GM12864 (cell line): ENCODE measurements around the gene MZT2B.
"Not testable (repeated sequence)": the region's sequence is repeated elsewhere in the genome, so short reads cannot be mapped to it uniquely, and the experiment has no call there.

Experiments
- DNase-seq: peaks from one replicate; pipeline ENCODE4 v3.0.0-alpha.2; 2011; ENCODE audit warnings: low read depth
- H3K4me3 ChIP-seq: 2 replicates; pipeline ENCODE4 v1.5.1; 2011; ENCODE audit warnings: mild to moderate bottlenecking, low read depth, low read length, control low read depth
- TF ChIP-seq, protein P1 (sequence below): IDR thresholded peaks from 2 replicates; pipeline ENCODE4 v1.5.1; 2011; ENCODE audit warnings: low read depth, mild to moderate bottlenecking, moderate library complexity, low read length, control low read depth, inconsistent platforms; ENCODE audit errors: missing control alignments

MZT2B gene

DNA sequence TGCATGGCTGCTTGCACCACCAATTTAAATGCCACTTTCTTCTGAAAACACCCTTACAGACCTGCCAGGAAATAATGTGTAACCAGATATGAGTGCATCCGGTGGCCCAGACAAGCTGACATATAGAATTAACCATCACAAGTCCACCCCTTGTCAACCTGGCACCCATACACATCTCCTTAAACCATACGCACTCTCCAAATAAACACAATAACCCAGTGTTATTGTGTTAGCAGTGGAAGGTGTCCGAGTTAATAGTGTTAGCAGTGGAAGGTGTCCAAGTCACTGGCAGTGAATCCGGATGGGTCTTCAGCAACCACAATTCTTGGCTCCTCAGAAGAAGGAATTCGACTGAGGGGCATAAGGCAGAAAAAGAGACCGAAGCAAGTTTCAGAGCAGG, 33.5 kb upstream of the MZT2B start:
- DNase-seq, H3K4me3 ChIP-seq: not testable (repeated sequence)

GRCh38 chr2:130150181-130151144, 31.6 kb upstream of the MZT2B start:
- TF ChIP-seq, protein P1, sequence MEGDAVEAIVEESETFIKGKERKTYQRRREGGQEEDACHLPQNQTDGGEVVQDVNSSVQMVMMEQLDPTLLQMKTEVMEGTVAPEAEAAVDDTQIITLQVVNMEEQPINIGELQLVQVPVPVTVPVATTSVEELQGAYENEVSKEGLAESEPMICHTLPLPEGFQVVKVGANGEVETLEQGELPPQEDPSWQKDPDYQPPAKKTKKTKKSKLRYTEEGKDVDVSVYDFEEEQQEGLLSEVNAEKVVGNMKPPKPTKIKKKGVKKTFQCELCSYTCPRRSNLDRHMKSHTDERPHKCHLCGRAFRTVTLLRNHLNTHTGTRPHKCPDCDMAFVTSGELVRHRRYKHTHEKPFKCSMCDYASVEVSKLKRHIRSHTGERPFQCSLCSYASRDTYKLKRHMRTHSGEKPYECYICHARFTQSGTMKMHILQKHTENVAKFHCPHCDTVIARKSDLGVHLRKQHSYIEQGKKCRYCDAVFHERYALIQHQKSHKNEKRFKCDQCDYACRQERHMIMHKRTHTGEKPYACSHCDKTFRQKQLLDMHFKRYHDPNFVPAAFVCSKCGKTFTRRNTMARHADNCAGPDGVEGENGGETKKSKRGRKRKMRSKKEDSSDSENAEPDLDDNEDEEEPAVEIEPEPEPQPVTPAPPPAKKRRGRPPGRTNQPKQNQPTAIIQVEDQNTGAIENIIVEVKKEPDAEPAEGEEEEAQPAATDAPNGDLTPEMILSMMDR = no peak
- no peak overlapping the region for H3K4me3 ChIP-seq
- no peak for DNase-seq

DNA sequence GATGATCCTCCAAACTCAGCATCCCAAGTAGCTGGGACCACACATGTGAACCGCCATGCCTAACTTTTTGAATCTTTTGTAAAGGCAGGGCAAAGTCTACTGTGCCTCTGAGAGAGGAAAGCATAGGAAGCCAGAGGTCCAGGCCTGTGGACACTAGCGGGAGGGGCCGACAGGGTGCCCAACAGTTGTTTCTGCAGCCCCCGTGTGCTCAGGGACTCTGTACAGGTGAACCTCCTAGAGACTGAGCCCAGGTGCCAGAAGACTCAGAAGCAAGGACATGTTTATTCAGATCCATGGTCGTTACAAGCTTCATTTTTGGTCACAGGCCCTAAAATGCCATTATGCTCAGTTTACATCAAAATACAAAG, 30.9 kb upstream of the MZT2B start:
- not testable (repeated sequence) for H3K4me3 ChIP-seq, DNase-seq

DNA sequence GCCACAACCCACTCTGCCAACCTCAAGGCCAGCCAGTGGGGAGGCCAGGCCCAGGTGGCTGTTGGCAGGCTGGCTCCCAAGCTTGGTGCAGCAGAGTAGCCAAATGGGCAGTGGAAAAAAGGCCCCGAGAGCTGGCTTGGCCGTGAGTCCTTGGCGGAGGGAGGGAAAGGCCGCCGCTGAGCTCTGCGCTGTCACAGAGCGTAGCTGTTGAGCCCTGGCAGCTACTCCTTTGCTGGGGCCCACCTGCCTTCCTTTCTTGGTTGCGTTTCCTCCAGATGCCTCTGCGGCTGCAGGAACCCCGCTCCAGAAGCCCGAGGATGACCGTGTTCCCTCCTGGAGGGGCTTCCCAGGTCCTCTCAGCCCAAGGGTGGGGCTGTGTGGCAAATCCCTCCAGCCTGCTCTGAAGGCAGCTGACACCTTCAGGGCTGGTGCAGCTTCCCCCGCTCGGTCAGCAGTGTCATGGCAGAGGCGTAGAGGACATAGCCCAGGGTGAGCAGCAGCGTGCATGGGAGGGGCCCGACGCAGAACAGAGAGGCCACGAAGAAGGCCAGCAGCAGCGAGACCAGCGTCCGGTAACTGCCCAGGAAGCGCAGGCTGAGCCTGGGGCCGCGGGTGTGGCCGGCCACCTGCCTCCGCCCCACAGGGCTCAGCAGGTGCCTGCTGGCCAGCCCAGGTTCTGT, 29.8 kb upstream of the MZT2B start:
- not testable (repeated sequence) for H3K4me3 ChIP-seq, DNase-seq

- no peak for DNase-seq
- TF ChIP-seq, protein P1 = no peak
- no peak overlapping the region for H3K4me3 ChIP-seq
Observed at GRCh38 chr2:130152816-130153595, 29.1 kb upstream of the MZT2B start.

GRCh38 chr2:130153721-130154422, 28.2 kb upstream of the MZT2B start:
- not testable (repeated sequence) for H3K4me3 ChIP-seq, DNase-seq

DNA sequence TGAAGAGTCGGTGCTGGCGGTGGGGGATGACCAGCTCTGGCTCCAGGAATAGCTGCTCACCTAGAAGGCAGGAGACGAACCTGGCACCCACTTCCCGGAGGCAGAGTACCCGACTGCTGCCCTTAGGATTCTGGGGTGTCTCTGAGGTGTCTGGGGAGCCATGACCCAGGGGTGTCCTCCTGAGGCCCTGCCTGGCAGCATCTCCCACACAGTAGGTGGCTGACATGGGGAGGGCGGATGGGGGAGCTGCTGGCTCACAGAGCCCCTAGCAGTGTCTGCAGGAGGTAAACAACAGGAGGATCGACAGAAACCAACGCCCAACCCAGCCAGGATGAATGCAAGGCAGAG, 27.7 kb upstream of the MZT2B start:
- H3K4me3 ChIP-seq, DNase-seq: not testable (repeated sequence)

DNA sequence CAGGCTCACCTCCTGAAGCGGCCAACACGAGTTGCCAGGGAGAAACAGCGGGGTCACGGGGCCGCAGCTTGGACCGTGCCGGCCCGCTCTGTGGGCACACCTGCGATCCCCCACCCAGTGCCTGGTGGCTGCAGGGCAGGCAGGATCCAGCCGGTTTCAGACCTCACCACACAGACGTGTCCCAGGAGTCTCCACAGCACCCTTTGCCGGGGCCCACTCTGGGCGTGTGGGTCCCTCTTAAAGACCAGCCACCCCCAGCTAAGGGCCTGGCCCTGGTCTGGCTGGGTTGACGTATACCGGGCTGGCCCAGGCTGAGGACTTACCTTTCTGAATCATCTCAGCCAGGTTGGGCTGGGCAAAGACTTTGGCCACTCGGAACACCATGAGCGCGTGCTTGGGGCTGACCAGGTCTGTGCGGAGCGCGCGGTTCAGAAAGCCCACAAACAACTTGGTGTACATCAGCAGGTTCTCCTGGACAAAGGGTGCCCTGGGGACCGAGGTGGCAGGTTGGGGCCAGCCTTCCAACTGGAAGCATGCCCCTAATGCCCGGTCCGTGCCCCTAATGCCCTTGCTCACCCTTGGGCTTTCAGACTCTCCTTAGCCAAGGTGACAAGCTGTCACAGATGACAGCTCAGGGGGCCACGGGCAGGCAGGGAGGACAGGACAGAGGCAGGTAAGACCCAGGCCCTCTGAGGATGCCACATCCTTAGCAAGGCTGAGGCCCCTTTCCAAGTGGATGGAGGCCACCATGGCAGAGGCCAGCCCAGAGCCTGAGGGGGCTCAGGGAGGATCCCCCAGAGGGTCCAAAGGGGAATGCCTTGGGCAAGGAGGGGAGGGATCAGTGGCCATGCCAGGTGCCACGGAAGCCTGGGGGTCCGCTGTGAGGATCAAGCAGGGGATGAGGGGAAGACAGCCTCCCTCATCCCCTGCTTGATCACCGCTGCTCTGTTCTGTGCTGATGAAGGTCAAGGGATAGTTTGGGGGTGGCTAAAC, 27.0 kb upstream of the MZT2B start:
- TF ChIP-seq, protein P1 = no peak
- H3K4me3 ChIP-seq = no peak overlapping the region
- DNase-seq = no peak
